GM18951 (cell line): ENCODE results near the gene LRRC25.
A peak's percentile ranks its signal among the peaks of the same experiment; 100 is the strongest.

Experiments
- POLR2A ChIP-seq: IDR thresholded peaks from 4 replicates; pipeline ENCODE4 v1.6.1; 2011; ENCODE audit warnings: mild to moderate bottlenecking; ENCODE audit not compliant: insufficient read length, insufficient read depth; ENCODE audit errors: extremely low read depth
- in situ Hi-C: fragments of 300-500 bp; cut with MboI; formaldehyde crosslinking; loops from one replicate; pipeline ENCODE4 v1.12.0; 2022; ENCODE audit warnings: low sequenced_read_pairs, mixed read lengths, inconsistent platforms; ENCODE audit not compliant: unreplicated experiment

LRRC25 gene

DNA sequence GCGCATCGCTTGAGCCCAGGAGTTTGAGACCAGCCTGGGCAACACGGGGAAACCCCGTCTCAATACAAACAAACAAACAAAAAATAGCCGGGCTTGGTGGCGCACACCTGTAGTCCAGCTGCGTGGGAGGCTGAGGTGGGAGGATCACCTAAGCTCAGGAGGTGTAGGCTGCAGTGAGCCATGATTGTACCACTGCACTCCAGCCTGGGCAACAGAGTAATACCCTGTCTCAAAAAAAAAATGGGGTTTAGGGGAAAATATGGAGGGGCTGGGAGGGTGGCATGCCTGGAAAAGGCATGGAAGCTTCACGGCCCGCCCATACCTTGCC is 42.5 kb upstream of the LRRC25 start:
- TF ChIP-seq POLR2A: no peak
- in situ Hi-C loops: no loop called here

GRCh38 chr19:18439025-18439909 is 41.8 kb upstream of the LRRC25 start:
- in situ Hi-C loops: no loop called here
- TF ChIP-seq POLR2A: no peak

DNA sequence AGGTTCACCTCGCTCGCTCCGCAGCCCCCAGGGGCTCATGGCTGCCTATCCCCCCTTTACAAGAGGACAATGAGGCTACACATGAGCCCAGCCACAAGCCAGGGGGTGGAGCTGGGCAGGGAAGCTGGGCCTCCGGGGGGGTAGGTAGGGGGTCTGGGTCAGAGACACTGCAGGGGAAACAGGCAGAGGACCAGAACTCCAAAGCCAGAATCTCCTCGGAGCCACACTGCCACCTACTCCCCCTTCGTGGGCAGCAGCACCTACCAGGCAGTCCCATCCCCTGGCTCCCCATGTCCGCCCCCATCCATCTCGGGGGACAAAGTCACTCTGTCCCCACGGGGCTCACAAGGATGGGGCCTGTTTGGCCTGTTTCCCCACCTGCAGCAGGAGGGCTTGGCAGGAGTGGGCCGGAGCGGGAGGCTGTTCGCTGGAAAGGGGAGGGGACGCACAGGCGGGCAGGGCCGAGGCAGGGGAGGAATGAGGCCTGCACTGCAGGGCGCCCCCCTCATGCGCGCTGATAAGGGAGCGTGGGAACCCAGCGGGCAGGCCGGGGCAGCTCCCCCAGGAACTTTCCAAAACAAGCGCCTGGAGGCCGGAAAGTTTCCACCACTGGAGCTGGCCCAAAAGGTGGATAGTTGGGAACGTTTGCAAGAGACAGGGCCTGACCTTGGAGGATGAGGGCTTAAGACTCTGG is 41.1 kb upstream of the LRRC25 start:
- in situ Hi-C loops: no loop called here

DNA sequence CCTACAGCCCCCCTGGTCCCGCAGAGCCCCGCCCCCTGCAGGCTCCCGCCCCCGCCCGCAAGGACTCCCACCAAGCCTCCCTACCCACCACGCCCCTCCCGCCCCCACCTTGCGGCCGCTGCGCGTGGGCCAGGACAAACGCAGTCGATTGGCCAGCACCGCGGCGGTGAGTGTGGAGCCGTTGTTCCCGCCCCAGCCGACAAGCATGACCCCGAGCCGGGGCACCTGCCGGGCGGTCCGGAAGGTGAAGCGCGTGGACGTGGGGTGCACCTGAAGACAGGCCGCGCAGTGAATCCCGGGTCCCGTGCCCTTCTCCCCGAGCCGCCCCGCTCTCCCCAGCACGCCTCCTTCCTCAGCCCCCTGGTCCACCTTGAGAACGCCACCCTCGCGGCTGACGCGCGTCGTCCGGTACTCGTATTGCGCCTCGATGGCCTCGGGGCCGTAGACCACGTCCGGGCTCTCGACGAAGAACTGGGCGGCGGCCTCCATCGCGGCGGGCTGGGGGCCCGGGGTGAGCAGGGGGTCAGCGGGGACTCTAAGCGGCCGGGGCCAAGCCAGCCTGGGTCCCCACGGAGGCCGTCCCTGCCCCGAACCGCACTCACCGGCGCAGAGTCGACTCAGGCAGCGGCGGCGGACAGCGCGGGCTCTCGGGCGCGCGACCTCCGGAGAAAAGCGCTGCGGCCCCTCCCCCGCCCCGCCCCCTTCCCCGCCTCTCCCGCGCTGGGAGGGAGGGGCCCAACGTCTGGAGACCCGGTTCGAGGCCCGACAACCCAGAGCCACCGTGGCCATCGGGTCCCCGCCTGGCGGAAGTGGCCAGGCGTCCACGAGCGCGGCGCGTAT is 40.3 kb upstream of the LRRC25 start, which contains the start of gene ISYNA1:
ISYNA1 (minus strand) TSS at position 643 of the 840 bp plus-strand sequence; CDS start at position 489, 154 bp downstream.
- TF ChIP-seq POLR2A: peak; percentile 33
- in situ Hi-C loops: no loop called here

More for the DNA sequence above, 41.1 kb upstream of the LRRC25 start:
- no peak for TF ChIP-seq POLR2A

GRCh38 chr19:18436671-18437490 is 39.5 kb upstream of the LRRC25 start:
- in situ Hi-C loops: no loop called here
- TF ChIP-seq POLR2A: peak; percentile 18

GRCh38 chr19:18435842-18436670 is 38.6 kb upstream of the LRRC25 start:
- in situ Hi-C loops: no loop called here
- TF ChIP-seq POLR2A: no peak

DNA sequence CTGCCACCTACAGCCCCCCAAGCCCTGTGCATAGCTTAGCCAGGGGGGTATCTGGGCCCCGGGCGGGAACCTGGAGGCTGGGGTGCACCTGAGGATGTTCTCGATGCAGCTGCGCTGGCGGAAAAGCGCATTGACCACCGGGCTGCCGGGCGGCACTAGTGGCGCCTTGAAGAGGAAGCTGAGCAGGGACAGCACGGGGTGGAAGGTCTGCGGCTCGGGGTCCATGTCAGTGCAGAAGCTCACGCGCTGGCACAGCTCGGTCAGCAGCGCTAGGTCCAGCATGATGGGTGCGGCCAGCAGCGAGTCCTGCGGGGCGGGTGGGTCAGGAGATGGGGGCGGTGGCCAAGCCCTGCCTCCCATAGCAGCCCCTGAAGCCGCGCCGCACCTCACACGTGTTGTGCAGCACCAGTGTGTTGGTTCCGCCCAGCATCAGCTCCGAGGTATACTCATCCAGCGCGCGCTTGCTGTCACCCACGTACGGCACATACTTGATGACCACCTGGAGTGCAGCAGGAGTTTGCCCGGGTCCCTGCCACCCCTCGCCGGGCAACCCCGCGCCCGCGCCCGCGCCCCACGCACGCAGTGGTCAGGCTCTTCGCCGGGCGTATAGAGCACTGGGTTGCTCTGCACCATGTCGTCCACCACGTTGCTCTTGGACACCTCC is 37.9 kb upstream of the LRRC25 start:
- in situ Hi-C loops: no loop called here
- no peak for TF ChIP-seq POLR2A

- in situ Hi-C loops: no loop called here
- no peak for TF ChIP-seq POLR2A
Observed at GRCh38 chr19:18434411-18435175, 37.2 kb upstream of the LRRC25 start.

DNA sequence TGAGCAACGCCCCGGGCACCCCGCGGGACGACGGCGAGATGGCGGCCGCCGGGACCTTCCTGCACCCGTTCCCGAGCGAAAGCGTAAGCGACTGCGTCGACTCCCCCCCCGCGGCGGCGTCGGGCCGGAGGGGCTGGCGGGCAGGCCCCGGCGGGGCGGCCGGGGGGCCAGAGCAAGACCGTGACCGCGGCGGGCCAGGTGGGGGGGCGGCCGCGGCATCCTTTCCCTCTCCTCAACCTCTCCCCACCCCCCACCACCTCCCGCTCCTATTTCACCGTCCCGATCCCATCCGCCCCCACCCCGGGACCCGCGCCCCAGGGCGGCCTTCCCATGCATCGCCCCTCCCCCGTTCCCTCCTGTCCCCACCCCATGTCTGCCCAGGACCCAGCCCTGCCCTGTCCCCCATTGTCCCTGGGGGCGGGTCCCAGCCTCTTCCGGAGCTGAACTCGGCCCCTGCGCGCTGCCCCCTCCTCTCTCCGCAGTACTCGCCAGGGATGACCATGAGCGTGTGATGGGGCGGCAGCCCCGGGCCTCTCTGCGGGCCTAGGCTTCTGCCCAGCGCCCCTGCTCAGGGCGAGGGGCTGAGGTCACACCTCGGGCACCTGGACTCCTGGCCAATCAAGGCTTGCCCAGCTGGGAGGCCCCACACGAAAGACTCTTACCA is 36.4 kb upstream of the LRRC25 start:
- no peak for TF ChIP-seq POLR2A

More for the DNA sequence above, 36.4 kb upstream of the LRRC25 start:
- in situ Hi-C loops: no loop called here
